PC-3 (cell line): ENCODE results near the gene ATP5F1A. TPM values are rescaled to one million over a fixed set of nuclear protein-coding genes. Genes with fewer than 3 reads are reported as not detected.

ENCODE experiments used
- ATAC-seq: fragments of 200-7000 bp; cut with Tn5 transposase; 2 replicates; pipeline ENCODE4 v1.9.1; 2020; ENCODE audit warnings: mild to moderate bottlenecking, moderate library complexity
- BruUV-seq: library from RNA; stranded (reverse); fragments of 400-500 nt; replicated peaks from 2 replicates; lab custom pipeline; 2021; lab: Mats Ljungman, UMichigan
- CTCF ChIA-PET: fragments of 300-600 bp; sonication (Branson Sonifier 250); formaldehyde crosslinking; loops from one replicate; lab custom pipeline; 2022; ENCODE audit warnings: antibody characterized with exemption; lab: Charles Lee
- POLR2A ChIA-PET: fragments of 300-600 bp; sonication (Branson Sonifier 250); formaldehyde crosslinking; loops from one replicate; lab custom pipeline; 2022; ENCODE audit warnings: antibody characterized with exemption; ENCODE audit not compliant: unreplicated experiment; lab: Charles Lee
- DNase-seq: peaks from one replicate; pipeline ENCODE4 v3.0.0-alpha.2; 2015
- H2AFZ ChIP-seq: fragments of 300-600 bp; sonication (generic); 2 replicates; pipeline ENCODE4 v1.6.0; 2016; ENCODE audit warnings: antibody characterized with exemption, low read length
- H3F3A ChIP-seq: fragments of 300-600 bp; sonication (generic); one replicate; pipeline ENCODE4 v1.6.0; 2017; ENCODE audit warnings: antibody characterized with exemption, low read length, control low read depth, mild to moderate bottlenecking; ENCODE audit not compliant: unreplicated experiment
- H3K27ac ChIP-seq: fragments of 300-600 bp; sonication (generic); 2 replicates; pipeline ENCODE4 v1.5.1; 2016; ENCODE audit warnings: mild to moderate bottlenecking, low read length
- H3K27me3 ChIP-seq: fragments of 300-600 bp; sonication (generic); 2 replicates; pipeline ENCODE4 v1.6.1; 2016; ENCODE audit warnings: low read length, mixed read lengths
- H3K36me3 ChIP-seq: fragments of 300-600 bp; sonication (generic); 2 replicates; pipeline ENCODE4 v1.6.1; 2016; ENCODE audit warnings: low read depth, mixed run types, low read length, mixed read lengths
- H3K4me1 ChIP-seq: fragments of 300-600 bp; sonication (generic); 2 replicates; pipeline ENCODE4 v1.5.1; 2016; ENCODE audit warnings: low read length; ENCODE audit not compliant: insufficient read depth
- H3K4me2 ChIP-seq: fragments of 300-600 bp; sonication (generic); 2 replicates; pipeline ENCODE4 v1.6.0; 2016; ENCODE audit warnings: low read length
- H3K4me3 ChIP-seq: fragments of 300-600 bp; sonication (generic); 2 replicates; pipeline ENCODE4 v1.5.1; 2016; ENCODE audit warnings: mild to moderate bottlenecking, low read length, mixed read lengths
- H3K79me2 ChIP-seq: fragments of 300-600 bp; sonication (generic); 2 replicates; pipeline ENCODE4 v1.6.1; 2017; ENCODE audit warnings: low read length, mixed read lengths
- H3K9ac ChIP-seq: fragments of 300-600 bp; sonication (generic); 2 replicates; pipeline ENCODE4 v1.6.0; 2016; ENCODE audit warnings: mild to moderate bottlenecking, low read length
- H3K9me2 ChIP-seq: fragments of 300-600 bp; sonication (generic); replicated peaks from 2 replicates; pipeline ENCODE4 v1.6.1; 2016; ENCODE audit warnings: mixed run types, low read length, mixed read lengths
- H3K9me3 ChIP-seq: fragments of 300-600 bp; sonication (generic); 2 replicates; pipeline ENCODE4 v1.6.1; 2016; ENCODE audit warnings: low read length, mixed read lengths
- H4K20me1 ChIP-seq: fragments of 300-600 bp; sonication (generic); 2 replicates; pipeline ENCODE4 v1.6.1; 2016; ENCODE audit warnings: low read length, mixed read lengths
- EZH2 ChIP-seq: fragments of 300-600 bp; sonication (generic); IDR thresholded peaks from one replicate; pipeline ENCODE4 v1.6.1; 2017; ENCODE audit warnings: antibody characterized with exemption, mild to moderate bottlenecking, low read length; ENCODE audit not compliant: unreplicated experiment
- EZH2phosphoT487 ChIP-seq: fragments of 300-600 bp; sonication (generic); IDR thresholded peaks from 2 replicates; pipeline ENCODE4 v1.6.1; 2018; ENCODE audit warnings: mild to moderate bottlenecking, antibody characterized with exemption, low read length, borderline replicate concordance
- intact Hi-C: fragments of 100-400 bp; cut with micrococcal nuclease; formaldehyde crosslinking; loops from 2 replicates; pipeline ENCODE4 v1.9.0; 2023
- total RNA-seq: library from RNA; depleted of rRNA; stranded (reverse); fragments of >200 nt; gene quantifications from 2 replicates; pipeline ENCODE4 v1.2.3, GENCODE V29; 2014
- TF ChIP-seq, protein P1 (sequence below): fragments of 300-600 bp; sonication (generic); conservative IDR thresholded peaks from 2 replicates; pipeline ENCODE4 v1.5.1; 2017; ENCODE audit warnings: antibody characterized with exemption, low read depth, mild to moderate bottlenecking, low read length

The ATP5F1A gene
- total RNA-seq, 1 experiment from 2014 or later: 243 TPM

DNA sequence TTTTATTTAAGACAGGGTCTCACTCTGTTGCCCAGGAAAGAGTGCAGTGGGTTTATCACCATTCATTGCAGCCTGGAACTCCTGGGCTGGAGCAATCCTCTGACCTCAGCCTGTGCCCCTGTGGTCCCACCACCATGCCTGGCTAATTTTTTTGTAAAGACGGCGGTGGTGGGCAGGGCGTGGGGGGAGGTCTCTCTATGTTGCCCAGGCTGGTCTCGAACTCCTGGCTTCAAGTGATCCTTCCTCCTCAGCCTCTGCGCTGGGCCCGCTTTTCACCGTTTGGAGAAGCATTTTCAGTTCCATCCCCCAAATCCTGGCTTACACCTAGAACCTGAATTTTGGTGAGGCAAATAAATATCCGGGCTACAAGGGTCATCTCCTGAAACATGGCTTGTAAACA is 1.4 kb upstream of the ATP5F1A start:
- Histone ChIP-seq H3K79me2 (peaks cover 37% of the 10 kb centered on the region), H3K9ac (no peak overlapping the region), H3K4me2 (no peak overlapping the region), H3K36me3 (no peaks in the 10 kb centered on the region), H3K9me3 (no peaks in the 10 kb centered on the region), H3K4me3 (no peak overlapping the region), H3K9me2 (no peaks in the 10 kb centered on the region), H3K27ac (no peak overlapping the region), H3K4me1 (peaks cover 6% of the 10 kb centered on the region; the same call in 1 of the 2 replicates), H3F3A (no peaks in the 10 kb centered on the region), H4K20me1 (0 out of 2 replicates have a peak, but pooled peaks cover 3% of the 10 kb centered on the region), H2AFZ (no peak overlapping the region), H3K27me3 (no peaks in the 10 kb centered on the region)
- no TSS peak for BruUV-seq
- no peak for DNase-seq
- intact Hi-C loops: no loop called here
- CTCF ChIA-PET: no interaction called here
- ATAC-seq: no peak
- POLR2A ChIA-PET: no interaction called here
- TF ChIP-seq, protein P1, sequence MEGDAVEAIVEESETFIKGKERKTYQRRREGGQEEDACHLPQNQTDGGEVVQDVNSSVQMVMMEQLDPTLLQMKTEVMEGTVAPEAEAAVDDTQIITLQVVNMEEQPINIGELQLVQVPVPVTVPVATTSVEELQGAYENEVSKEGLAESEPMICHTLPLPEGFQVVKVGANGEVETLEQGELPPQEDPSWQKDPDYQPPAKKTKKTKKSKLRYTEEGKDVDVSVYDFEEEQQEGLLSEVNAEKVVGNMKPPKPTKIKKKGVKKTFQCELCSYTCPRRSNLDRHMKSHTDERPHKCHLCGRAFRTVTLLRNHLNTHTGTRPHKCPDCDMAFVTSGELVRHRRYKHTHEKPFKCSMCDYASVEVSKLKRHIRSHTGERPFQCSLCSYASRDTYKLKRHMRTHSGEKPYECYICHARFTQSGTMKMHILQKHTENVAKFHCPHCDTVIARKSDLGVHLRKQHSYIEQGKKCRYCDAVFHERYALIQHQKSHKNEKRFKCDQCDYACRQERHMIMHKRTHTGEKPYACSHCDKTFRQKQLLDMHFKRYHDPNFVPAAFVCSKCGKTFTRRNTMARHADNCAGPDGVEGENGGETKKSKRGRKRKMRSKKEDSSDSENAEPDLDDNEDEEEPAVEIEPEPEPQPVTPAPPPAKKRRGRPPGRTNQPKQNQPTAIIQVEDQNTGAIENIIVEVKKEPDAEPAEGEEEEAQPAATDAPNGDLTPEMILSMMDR: no peak
- no peak for TF ChIP-seq EZH2phosphoT487
- TF ChIP-seq EZH2: no peak

GRCh38 chr18:46098616-46098933 is 479 bp upstream of the ATP5F1A start:
- peak overlapping the region; percentile 94 for H3K9ac ChIP-seq
- H4K20me1 ChIP-seq: 0 out of 2 replicates have a peak, but pooled peaks cover 3% of the 10 kb centered on the region
- no peaks in the 10 kb centered on the region for H3K9me2 ChIP-seq
- no peaks in the 10 kb centered on the region for H3K36me3 ChIP-seq
- DNase-seq (no peak), ATAC-seq (no peak)
- no peaks in the 10 kb centered on the region for H3F3A ChIP-seq
- H3K79me2 ChIP-seq: peaks cover 43% of the 10 kb centered on the region
- H3K27me3 ChIP-seq: no peaks in the 10 kb centered on the region
- BruUV-seq: TSS peak; percentile 94
- peak overlapping the region; percentile 64 for H3K27ac ChIP-seq
- POLR2A ChIA-PET: interaction anchor here (0.6 kb wide), 1 partner anchor 75 kb away, joined by 4 read pairs; no protein-coding TSS in a partner anchor
- H3K4me1 ChIP-seq: peaks cover 6% of the 10 kb centered on the region; the same call in 1 of the 2 replicates
- CTCF ChIA-PET: no interaction called here
- peak overlapping the region; percentile 71 for H3K4me2 ChIP-seq
- peak overlapping the region; percentile 95 for H3K4me3 ChIP-seq
- no peaks in the 10 kb centered on the region for H3K9me3 ChIP-seq
- intact Hi-C loops: no loop called here
- TF ChIP-seq EZH2 (no peak), EZH2phosphoT487 (no peak)
- TF ChIP-seq, protein P1: no peak
- peak overlapping the region; percentile 96 for H2AFZ ChIP-seq

DNA sequence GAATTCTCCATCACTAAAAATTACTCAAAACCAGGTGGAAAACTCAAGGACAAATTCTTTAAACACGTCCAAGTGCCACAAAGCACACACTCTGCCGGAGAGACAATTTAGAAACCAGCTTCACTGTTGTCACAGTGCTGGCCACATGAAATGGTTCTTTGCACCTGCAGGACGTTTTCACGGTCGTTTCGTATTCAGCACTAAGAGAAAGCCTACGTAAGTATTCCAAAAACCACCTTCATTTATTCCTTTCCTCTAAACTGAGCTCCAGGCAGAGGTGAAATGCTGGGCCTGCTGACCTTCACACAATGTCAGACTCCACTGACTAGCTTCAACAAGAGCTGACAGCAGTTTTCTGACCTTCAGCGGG is 680 bp downstream of the ATP5F1A start:
- intact Hi-C loops: no loop called here
- DNase-seq: no peak
- H4K20me1 ChIP-seq: 0 out of 2 replicates have a peak, but pooled peaks cover 3% of the 10 kb centered on the region
- peaks cover 6% of the 10 kb centered on the region; the same call in 1 of the 2 replicates for H3K4me1 ChIP-seq
- TF ChIP-seq, protein P1: no peak
- TF ChIP-seq EZH2: no peak
- no peak for TF ChIP-seq EZH2phosphoT487
- H2AFZ ChIP-seq: 0 out of 2 replicates have a peak overlapping the region, but pooled peaks have one; percentile 96
- no peaks in the 10 kb centered on the region for H3K27me3 ChIP-seq
- ChIA-PET POLR2A (interaction anchor here (0.6 kb wide), 2 partner anchors 125 to 1052 kb away, joined by 3 read pairs; no protein-coding TSS in a partner anchor), CTCF (no interaction called here)
- TSS peak; percentile 61 for BruUV-seq
- H3K4me2 ChIP-seq: peak overlapping the region; percentile 85
- peak overlapping the region; percentile 64 for H3K27ac ChIP-seq
- peak overlapping the region; percentile 95 for H3K4me3 ChIP-seq
- H3K9ac ChIP-seq: peak overlapping the region; percentile 94
- no peaks in the 10 kb centered on the region for H3K9me3 ChIP-seq
- no peaks in the 10 kb centered on the region for H3K36me3 ChIP-seq
- no peaks in the 10 kb centered on the region for H3F3A ChIP-seq
- peaks cover 53% of the 10 kb centered on the region for H3K79me2 ChIP-seq
- H3K9me2 ChIP-seq: no peaks in the 10 kb centered on the region
- no peak; the same call in 1 of the 2 replicates for ATAC-seq
